K562 (cell line): ENCODE results near the gene FBLN2. TPM values are rescaled to one million over a fixed set of nuclear protein-coding genes. Genes with fewer than 3 reads are reported as not detected.
A peak's percentile ranks its signal among the peaks of the same experiment; 100 is the strongest.

Experiments
- ARHGAP35 ChIP-seq: fragments of 450-650 bp; IDR thresholded peaks from 2 replicates; pipeline ENCODE4 v1.6.1; 2018; ENCODE audit not compliant: partially characterized antibody
- CC2D1A ChIP-seq: fragments of 450-650 bp; IDR thresholded peaks from 2 replicates; pipeline ENCODE4 v1.6.1; 2017; ENCODE audit warnings: mild to moderate bottlenecking
- CHD7 ChIP-seq: fragments of 200-600 bp; sonication (generic); IDR thresholded peaks from one replicate; pipeline ENCODE4 v1.6.1; 2012; ENCODE audit warnings: mild to moderate bottlenecking, low read depth, low read length, inconsistent platforms
- CSDE1 ChIP-seq, 2 experiments: fragments of 450-650 bp; IDR thresholded peaks; 2 replicates each; pipeline ENCODE4 v1.6.1; 2016; ENCODE audit warnings: mild to moderate bottlenecking in 1 of 2
- ELF2 ChIP-seq: fragments of 250-450 bp; sonication (Bioruptor Pico); IDR thresholded peaks from 2 replicates; pipeline ENCODE4 v1.5.0; 2021; ENCODE audit warnings: mild to moderate bottlenecking
- EWSR1 ChIP-seq: fragments of 450-650 bp; IDR thresholded peaks from 2 replicates; pipeline ENCODE4 v1.6.1; 2018; ENCODE audit warnings: borderline replicate concordance, mild to moderate bottlenecking, low read depth, moderate library complexity; ENCODE audit not compliant: partially characterized antibody
- HMG20B ChIP-seq: fragments of 250-450 bp; sonication (Bioruptor Pico); IDR thresholded peaks from 2 replicates; pipeline ENCODE4 v1.5.0; 2021; ENCODE audit warnings: mild to moderate bottlenecking
- MECOM ChIP-seq: fragments of 250-450 bp; sonication (Bioruptor Pico); IDR thresholded peaks from 2 replicates; pipeline ENCODE4 v1.8.0; 2022; ENCODE audit warnings: inconsistent platforms
- MITF ChIP-seq: IDR thresholded peaks from 2 replicates; pipeline ENCODE4 v1.6.1; 2014; ENCODE audit warnings: antibody characterized with exemption
- PRMT5 ChIP-seq: sonication (generic); formaldehyde crosslinking; IDR thresholded peaks from 2 replicates; pipeline ENCODE4 v1.5.0; 2020; ENCODE audit warnings: missing genetic modification reagents
- RHOXF2B ChIP-seq: fragments of 250-450 bp; sonication (Bioruptor Pico); conservative IDR thresholded peaks from 2 replicates; pipeline ENCODE4 v1.5.1; 2021
- SMAD2 ChIP-seq: fragments of 150-350 bp; IDR thresholded peaks from 2 replicates; pipeline ENCODE4 v1.6.1; 2014; ENCODE audit warnings: low read depth, mild to moderate bottlenecking, low read length
- SRSF7 ChIP-seq: fragments of 200-400 bp; formaldehyde crosslinking; optimal IDR thresholded peaks from 2 replicates; pipeline ENCODE3; 2017; ENCODE audit warnings: mild to moderate bottlenecking, low read depth, low read length
- ZNF347 ChIP-seq: fragments of 450-650 bp; formaldehyde crosslinking; IDR thresholded peaks from 2 replicates; pipeline ENCODE4 v1.4.0; 2020; ENCODE audit warnings: low read depth, mild to moderate bottlenecking, moderate library complexity
- polyA plus RNA-seq, 8 experiments: library from polyadenylated mRNA; depleted of rRNA in 4 of 8; stranded (reverse) in 5 of 8; unstranded in 3 of 8; fragments of >200 nt; fragmentation: Nextera tagmentation in 2 of 8; fragmentation: Illumina TruSeq in 1 of 8; extraction: Ambion mirVana in 2 of 8; extraction: Trizol in 1 of 8; gene quantifications; 2 replicates each; pipeline versions ENCODE4 v1.2.1 to v1.2.3, GENCODE V29; 2011 to 2014; ENCODE audit warnings: inconsistent platforms in 1 of 8, missing spikeins in 1 of 8
- total RNA-seq, 7 experiments: library from RNA; depleted of rRNA in 6 of 7; stranded (reverse); fragments of >200 nt in 6 of 7; fragmentation: Illumina TruSeq in 2 of 7; extraction: Trizol in 2 of 7; gene quantifications; 2 replicates each; pipeline versions ENCODE4 v1.2.1 to v1.2.3, GENCODE V29; 2011 to 2021; ENCODE audit warnings: low replicate concordance in 1 of 7

Gene FBLN2
- total and polyA plus RNA-seq, 9 of the 15 experiments (the other 6 are each of a cell fraction or from before 2014, with no cell fraction given) = 0.03 to 0.10 (median 0.04) TPM; not detected in 6

GRCh38 chr3:13650210-13651056 is 101.5 kb downstream of the FBLN2 start (continued):
- TF ChIP-seq CHD7 = no peak
- TF ChIP-seq HMG20B (CRISPR knock-in tag) = no peak
- TF ChIP-seq MITF = peak; percentile 62; the same call in 1 of the 2 replicates
- peak; percentile 58; the same call in 1 of the 2 replicates for TF ChIP-seq MECOM (CRISPR knock-in tag)
- TF ChIP-seq ZNF347 = no peak
- TF ChIP-seq SMAD2 = no peak
- TF ChIP-seq ELF2 (CRISPR knock-in tag) = no peak
- no peak for TF ChIP-seq RHOXF2B (CRISPR knock-in tag)
- no peak for TF ChIP-seq EWSR1
- TF ChIP-seq ARHGAP35 = no peak
- peak; percentile 90 for TF ChIP-seq CC2D1A
- TF ChIP-seq PRMT5 (CRISPR knock-in tag) = no peak
- no peak for TF ChIP-seq SRSF7
- no peak; a peak in 1 of 4 replicates for TF ChIP-seq CSDE1 (IDR thresholded peaks at IDR 0.05)
